GM18519 (cell line): Measurements from ENCODE around the gene TDRD9.

Experiments used
- ATAC-seq: cut with Tn5 transposase; IDR thresholded peaks from one replicate; pipeline ENCODE4 v1.9.1; 2021; ENCODE audit warnings: mild to moderate bottlenecking, moderate library complexity; ENCODE audit not compliant: unreplicated experiment, low FRiP score

Gene TDRD9

GRCh38 chr14:104054222-104054905 is 126.1 kb downstream of the TDRD9 start:
- no peak for ATAC-seq

- no peak for ATAC-seq
Measured at GRCh38 chr14:104062281-104062680, 134.0 kb downstream of the TDRD9 start.

GRCh38 chr14:104064003-104064402 is 135.7 kb downstream of the TDRD9 start:
- ATAC-seq = no peak

- no peak for ATAC-seq
Measured at GRCh38 chr14:104066279-104066678, 138.0 kb downstream of the TDRD9 start.

GRCh38 chr14:104066719-104067295 is 138.6 kb downstream of the TDRD9 start:
- ATAC-seq = no peak

- ATAC-seq = no peak
Measured at GRCh38 chr14:104069541-104069940, 141.3 kb downstream of the TDRD9 start.

GRCh38 chr14:104072586-104072985 is 144.3 kb downstream of the TDRD9 start:
- ATAC-seq = no peak

GRCh38 chr14:104073764-104074163 is 145.5 kb downstream of the TDRD9 start:
- ATAC-seq = no peak

GRCh38 chr14:104075530-104076151 is 147.4 kb downstream of the TDRD9 start:
- no peak for ATAC-seq

GRCh38 chr14:104076743-104077142 is 148.5 kb downstream of the TDRD9 start:
- ATAC-seq = no peak

- peak; percentile 72 for ATAC-seq
Measured at GRCh38 chr14:104078031-104078455, 149.8 kb downstream of the TDRD9 start.

GRCh38 chr14:104080376-104081260 is 152.4 kb downstream of the TDRD9 start:
- ATAC-seq = no peak

- no peak for ATAC-seq
Measured at GRCh38 chr14:104081261-104081835, 153.1 kb downstream of the TDRD9 start.

- no peak for ATAC-seq
Measured at GRCh38 chr14:104081951-104082464, 153.8 kb downstream of the TDRD9 start.

GRCh38 chr14:104082807-104083206 is 154.6 kb downstream of the TDRD9 start:
- ATAC-seq = no peak

GRCh38 chr14:104084251-104085002 is 156.2 kb downstream of the TDRD9 start:
- no peak for ATAC-seq

GRCh38 chr14:104085032-104085888 is 157.0 kb downstream of the TDRD9 start, which contains the start of gene ASPG:
ASPG (plus strand) TSS chr14:104085700; CDS start chr14:104085771, 71 bp downstream.
- ATAC-seq = no peak

- no peak for ATAC-seq
Measured at GRCh38 chr14:104085889-104086201, 157.6 kb downstream of the TDRD9 start.

- no peak for ATAC-seq
Measured at GRCh38 chr14:104086210-104086660, 158.0 kb downstream of the TDRD9 start.
